ENCODE results near the gene GALNT18. TPM values are rescaled to one million over a fixed set of nuclear protein-coding genes. Genes with fewer than 3 reads are reported as not detected.

The GALNT18 gene
- total and polyA plus RNA-seq, 9 donors = 3.0 to 13.2 (median 7.7) TPM

GRCh38 chr11:11370962-11371303, 250.9 kb downstream of the GALNT18 start:
- no peaks in the 10 kb centered on the region for H3K9me3 ChIP-seq
- TF ChIP-seq POLR2A (IDR thresholded peaks at IDR 0.05) (no peak), EP300 (IDR thresholded peaks at IDR 0.05) (no peak), CTCF (IDR thresholded peaks at IDR 0.05) (no peak)
- H3K4me1 ChIP-seq (ENCODE audit: insufficient read depth) = no peaks in the 10 kb centered on the region
- no peak for DNase-seq
- H3K27me3 ChIP-seq = no peaks in the 10 kb centered on the region
- no peak overlapping the region for H3K27ac ChIP-seq
- 83 to 90% (median 88%) methylated on average over 6 of the region's 6 CpGs for WGBS, 3 donors
- H3K36me3 ChIP-seq = no peaks in the 10 kb centered on the region
- intact Hi-C loops (cut with DNase I) = no loop called here
- no peak overlapping the region for H3K4me3 ChIP-seq

- H3K27ac ChIP-seq = no peak overlapping the region
- intact Hi-C loops (cut with DNase I) = no loop called here
- no peak for DNase-seq
- no peaks in the 10 kb centered on the region for H3K9me3 ChIP-seq
- TF ChIP-seq EP300 (IDR thresholded peaks at IDR 0.05) (no peak), POLR2A (IDR thresholded peaks at IDR 0.05) (no peak), CTCF (IDR thresholded peaks at IDR 0.05) (no peak)
- H3K27me3 ChIP-seq = no peaks in the 10 kb centered on the region
- H3K4me3 ChIP-seq = no peak overlapping the region
- H3K36me3 ChIP-seq = no peaks in the 10 kb centered on the region
- no peaks in the 10 kb centered on the region for H3K4me1 ChIP-seq (ENCODE audit: insufficient read depth)
- 71 to 89% (median 82%) methylated on average over 8 of the region's 8 CpGs for WGBS, 3 donors
Measured at GRCh38 chr11:11370255-11370961, 251.4 kb downstream of the GALNT18 start.

- no peak for TF ChIP-seq CTCF (IDR thresholded peaks at IDR 0.05)
- no peak for TF ChIP-seq POLR2A (IDR thresholded peaks at IDR 0.05)
- no peak for TF ChIP-seq EP300 (IDR thresholded peaks at IDR 0.05)
- no peaks in the 10 kb centered on the region for H3K27me3 ChIP-seq
- no peak overlapping the region for H3K4me3 ChIP-seq
- no peaks in the 10 kb centered on the region for H3K9me3 ChIP-seq
- no peak for DNase-seq
- H3K36me3 ChIP-seq = no peaks in the 10 kb centered on the region
- H3K27ac ChIP-seq = no peak overlapping the region
- WGBS, 3 donors = 82 to 100% (median 86%) methylated on average over 1 of the region's 1 CpG
- no peaks in the 10 kb centered on the region for H3K4me1 ChIP-seq (ENCODE audit: insufficient read depth)
- intact Hi-C loops (cut with DNase I) = no loop called here
Measured at GRCh38 chr11:11366793-11367192, 255.0 kb downstream of the GALNT18 start.

- Histone ChIP-seq H3K27me3 (no peaks in the 10 kb centered on the region), H3K36me3 (no peaks in the 10 kb centered on the region), H3K4me1 (ENCODE audit: insufficient read depth) (no peaks in the 10 kb centered on the region), H3K4me3 (no peak overlapping the region), H3K27ac (no peak overlapping the region), H3K9me3 (no peaks in the 10 kb centered on the region)
- intact Hi-C loops (cut with DNase I) = no loop called here
- DNase-seq = no peak
- TF ChIP-seq CTCF (IDR thresholded peaks at IDR 0.05) (no peak), POLR2A (IDR thresholded peaks at IDR 0.05) (no peak), EP300 (IDR thresholded peaks at IDR 0.05) (no peak)
Measured at GRCh38 chr11:11363674-11364073, 258.1 kb downstream of the GALNT18 start.

All from ovary (tissue), 9 donors.